GM18499 (cell line): ENCODE data around the gene DIDO1.

Experiments
- ATAC-seq: cut with Tn5 transposase; IDR thresholded peaks from one replicate; pipeline ENCODE4 v1.9.1; 2021; ENCODE audit warnings: moderate number of reproducible peaks; ENCODE audit not compliant: insufficient read depth, unreplicated experiment

DIDO1 gene

DNA sequence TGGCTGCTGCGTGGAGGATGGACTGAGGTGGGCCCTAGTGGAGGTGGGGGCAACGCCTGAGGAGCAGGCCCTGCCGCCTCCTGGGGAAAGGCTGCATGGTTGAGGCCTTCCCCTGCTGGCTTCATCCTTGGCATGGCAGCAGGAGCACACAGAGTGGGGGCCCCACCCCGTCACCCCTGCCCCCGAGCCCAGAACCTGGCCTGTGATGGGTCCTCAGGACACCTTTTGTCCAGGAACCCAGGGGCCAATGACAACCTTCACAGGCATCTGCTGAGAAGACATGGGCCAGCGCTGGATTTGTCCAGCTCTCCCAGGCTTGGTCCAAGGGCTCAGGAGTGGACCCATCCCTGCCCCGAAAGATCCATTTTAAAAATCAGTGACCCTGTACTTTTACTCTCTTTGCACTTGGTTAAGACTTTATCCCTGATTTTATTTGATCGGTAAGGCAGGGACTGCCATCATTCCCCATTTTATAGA lies 25.6 kb upstream of the DIDO1 start:
- ATAC-seq = no peak

DNA sequence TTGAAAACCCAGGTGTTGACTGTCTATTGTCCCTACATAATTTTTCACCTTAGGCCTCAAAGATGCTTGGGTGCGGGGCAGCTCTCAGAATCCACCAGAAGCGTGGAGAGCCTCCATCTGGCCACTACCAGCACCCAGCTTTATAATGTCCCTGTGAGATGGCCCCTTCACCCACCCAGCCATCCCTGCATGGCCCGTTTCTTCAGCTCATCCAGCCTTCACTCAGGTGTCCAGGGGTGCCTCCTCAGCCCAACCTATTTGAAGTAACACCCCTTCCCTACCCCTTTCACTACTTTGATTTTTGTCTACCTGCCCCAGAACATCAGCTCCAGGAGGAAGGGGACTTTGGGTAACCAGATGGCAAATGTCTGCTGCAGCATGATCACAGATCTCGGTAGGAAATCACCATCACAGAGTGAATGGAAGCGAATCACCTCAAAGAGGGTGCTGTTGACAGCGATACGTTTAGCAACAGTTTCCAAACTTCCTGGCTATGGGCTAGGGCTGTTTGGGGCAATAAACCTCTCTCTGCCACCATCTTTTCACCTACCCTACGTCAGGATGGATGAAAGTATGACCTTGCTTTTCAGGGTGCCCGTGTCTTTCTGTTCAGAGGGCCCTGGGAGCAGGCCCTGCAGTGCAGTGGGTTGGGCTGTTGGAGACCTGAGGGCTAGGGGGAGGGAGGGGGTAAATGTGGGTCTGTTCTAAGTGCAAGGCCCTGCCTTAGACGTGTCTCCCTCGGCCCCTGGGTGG lies 25.0 kb upstream of the DIDO1 start:
- no peak for ATAC-seq

DNA sequence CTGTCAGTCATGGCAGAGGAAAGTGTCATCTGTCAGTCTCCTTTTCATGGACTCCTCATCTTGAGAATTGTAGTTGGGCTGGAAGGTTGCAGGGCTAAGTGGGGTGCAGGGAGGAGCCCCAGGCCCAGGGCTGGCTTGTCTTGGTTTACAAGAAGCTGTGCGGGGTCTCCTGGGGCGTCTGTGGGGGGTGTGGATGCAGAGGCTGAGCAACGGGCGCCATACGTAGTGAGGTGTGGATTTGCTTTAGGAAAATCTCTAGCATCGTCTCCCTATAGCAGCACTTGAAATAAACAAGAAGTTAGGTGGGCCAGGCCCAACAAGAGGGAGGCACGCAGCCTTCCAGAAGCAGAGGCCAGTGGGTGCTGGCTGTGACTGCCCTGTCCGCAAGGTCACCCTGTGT lies 24.4 kb upstream of the DIDO1 start:
- no peak for ATAC-seq

DNA sequence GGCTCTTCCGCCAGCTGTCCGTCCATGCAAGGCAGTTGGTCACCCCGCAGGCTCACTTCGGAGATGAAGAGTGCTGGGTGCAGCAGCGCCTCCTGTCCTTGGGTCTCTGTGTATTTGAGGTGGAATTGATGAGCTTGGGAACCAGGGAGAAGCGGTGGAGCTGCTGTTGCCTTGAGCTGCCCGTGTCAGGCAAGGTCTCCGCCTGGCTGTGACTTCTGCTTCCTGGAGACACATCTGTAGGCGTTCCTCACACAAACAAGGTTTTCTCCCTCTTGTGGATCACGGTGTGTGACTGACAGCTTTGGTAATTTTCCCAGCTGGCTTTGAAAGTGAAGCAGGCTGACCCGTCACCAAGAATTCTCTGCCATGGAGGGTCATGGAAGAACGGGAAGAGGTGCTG lies 23.7 kb upstream of the DIDO1 start:
- no peak for ATAC-seq

DNA sequence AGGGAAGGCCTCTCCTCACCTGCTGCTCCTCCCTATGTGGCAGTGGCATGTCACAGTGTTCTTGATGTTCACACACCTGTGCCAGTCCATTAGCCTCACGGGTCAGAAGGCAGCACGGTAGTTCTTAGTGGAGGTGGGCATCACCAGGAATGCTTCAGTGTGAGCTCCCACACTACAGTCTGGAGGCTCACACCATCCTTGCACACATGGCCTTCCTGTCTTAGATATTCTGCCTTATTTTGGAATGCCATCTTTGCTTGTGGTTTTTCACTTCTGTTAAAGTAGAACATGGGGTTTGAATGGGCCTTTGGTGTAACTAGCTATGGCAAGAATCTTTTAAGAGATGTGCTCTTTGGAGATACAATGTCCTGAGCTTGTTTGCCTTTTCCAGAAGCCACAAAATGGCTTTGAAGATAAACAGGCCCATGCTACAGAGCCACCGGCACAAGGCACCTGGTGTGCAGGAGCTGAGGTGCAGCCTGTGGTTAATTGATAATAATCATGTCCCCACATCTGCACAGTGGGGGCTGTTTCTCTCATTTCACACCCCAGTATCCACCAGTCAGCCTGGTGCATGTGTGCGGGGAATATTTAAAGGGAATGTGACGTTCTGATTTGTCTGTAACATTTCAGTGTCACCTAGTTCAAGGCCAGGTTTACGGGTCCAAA lies 23.0 kb upstream of the DIDO1 start:
- no peak for ATAC-seq

DNA sequence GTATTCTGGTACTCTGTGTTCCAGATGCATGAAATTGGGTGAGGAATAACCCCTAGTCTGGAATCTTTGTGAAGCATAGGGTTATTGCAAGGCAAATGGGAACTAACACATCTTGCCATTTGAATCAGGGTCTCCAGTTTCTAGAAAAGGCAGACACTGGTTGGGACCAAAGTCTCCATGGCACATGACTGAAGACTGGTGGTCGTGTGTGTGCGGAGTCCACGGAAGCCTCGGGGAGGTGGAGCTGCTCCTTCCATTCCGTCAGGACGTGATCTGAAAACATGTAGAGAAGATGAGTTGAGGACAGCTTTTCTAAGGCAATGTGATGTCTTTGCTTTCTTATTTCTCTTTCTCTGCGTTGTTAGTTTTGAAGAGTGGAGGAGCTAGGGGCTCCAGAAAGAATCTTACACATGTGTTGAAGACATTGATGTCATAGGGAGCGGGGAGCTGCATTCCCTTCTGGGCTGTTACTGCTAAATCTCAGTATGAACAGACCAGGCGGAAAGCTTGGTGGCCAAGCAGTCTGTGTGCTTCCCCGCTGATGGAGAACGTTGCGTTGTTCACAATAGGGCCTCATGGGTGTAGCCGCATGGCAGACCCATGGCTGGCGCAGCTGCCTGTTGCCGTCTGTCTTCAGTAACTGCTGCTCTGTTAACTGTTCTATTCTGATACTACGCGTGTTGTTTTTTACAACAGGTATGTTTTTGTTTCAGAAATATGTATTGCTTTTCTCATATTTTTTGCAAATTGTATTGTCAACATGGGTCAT lies 21.4 kb upstream of the DIDO1 start:
- no peak for ATAC-seq

DNA sequence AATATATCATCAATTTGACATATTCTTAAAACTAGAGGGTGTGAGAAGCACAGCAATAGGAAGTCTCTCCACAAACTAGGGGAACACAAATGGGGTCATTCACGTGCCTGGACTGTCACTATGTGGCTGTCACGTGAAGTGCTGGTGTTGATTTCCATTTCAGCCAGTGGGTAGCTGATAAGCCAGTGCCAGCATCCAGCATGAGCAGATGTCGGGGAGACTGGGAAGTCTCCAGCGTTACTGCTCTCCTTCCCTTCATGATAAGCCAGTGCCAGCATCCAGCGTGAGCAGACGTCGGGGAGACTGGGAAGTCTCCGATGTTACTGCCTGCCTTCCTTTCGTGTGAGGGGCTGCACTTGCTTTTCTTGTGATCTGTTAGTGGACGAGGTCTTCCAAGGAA lies 20.6 kb upstream of the DIDO1 start:
- no peak for ATAC-seq

DNA sequence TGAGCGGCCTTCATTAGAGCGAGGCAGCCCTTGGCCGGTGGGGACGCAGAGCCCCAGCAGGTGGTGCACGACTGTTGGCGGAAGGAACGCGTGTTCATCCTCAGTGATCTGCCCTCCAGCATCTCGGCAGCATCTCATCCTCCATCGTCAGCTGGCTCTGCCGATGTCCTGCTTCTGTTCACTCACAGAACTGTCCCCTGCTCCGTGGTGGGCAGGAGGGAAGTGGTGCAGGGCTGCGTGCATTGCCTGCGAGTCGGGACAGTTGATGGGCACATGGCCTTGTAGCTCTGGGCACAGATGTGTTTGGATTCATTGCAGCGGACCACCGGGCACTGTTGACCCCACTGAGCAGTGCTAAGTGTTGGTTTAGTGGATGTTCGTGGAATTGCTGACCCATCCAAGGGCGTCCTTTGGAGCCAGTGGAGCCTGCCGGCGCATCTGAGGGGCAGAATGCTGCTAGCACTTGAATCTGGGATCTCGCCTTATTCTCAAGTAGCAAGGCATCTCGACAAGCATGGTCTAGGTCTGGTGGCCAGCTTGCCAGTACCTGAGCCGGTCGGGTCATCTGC lies 19.6 kb upstream of the DIDO1 start:
- no peak for ATAC-seq

DNA sequence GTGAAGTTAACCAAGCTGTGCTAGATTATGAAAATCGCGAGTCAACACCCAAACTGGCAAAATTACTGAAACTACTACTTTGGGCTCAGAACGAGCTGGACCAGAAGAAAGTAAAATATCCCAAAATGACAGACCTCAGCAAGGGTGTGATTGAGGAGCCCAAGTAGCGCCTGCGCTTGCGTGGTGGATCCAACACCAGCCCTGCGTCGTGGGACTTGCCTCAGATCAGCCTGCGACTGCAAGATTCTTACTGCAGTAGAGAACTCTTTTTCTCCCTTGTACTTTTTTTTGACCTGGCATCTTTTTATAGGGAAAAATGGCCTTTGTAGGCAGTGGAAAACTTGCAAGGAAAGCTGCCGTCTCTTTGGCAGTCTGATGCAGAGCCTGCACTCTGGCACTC lies 18.4 kb upstream of the DIDO1 start:
- no peak for ATAC-seq

DNA sequence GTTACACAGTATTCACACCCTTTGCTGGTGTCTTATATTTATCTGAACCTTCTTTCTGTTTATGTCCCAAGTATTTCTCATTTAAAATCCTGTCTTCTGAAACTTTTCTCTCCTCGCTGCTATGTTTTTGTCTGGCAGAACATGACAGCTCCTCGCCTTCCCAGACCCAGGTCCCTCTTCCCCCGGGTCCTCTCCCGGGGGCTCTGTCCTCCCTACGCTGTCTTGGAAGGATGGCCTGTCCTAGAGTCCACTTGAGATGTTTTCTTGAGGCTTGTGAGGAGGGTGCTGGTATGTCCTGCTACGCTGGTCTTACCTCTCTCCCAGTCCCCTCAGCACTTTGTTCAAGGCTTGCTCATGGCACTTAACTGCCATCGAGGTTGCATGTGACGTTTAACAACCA lies 17.9 kb upstream of the DIDO1 start:
- ATAC-seq = no peak

DNA sequence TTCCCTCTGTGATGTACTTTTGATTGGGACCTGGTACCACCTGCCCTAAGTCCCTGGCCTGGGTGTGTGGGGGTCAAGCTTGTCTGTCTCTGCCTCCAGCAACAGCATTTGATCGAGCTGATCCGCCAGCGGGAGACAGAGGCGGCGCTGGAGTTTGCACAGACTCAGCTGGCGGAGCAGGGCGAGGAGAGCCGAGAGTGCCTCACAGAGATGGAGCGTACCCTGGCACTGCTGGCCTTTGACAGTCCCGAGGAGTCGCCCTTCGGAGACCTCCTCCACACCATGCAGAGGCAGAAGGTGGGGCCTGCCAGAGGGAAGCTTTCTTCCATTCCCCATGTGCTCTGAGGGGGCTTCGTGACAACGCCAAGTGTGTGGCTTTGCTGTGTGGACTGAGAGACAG lies 17.1 kb upstream of the DIDO1 start:
- ATAC-seq = no peak

DNA sequence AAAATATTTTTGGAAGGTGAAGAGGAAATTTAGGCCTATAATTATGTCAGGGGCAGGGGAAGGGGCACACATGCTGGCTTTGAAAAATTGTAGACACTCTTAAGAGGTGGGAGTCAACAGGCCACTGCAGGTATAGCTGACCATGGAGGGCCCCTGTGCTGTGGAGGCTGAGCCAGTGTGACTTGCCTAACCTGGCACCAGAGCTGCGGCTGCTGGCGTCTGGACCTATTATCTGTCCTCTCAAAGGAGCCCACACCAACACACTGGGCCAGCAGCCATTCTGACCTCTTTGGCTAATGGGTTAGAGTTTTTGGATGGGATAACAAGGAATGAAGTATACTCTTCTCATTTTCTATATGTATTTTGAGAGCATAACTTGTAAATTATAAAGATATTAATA lies 16.2 kb upstream of the DIDO1 start:
- ATAC-seq = no peak

DNA sequence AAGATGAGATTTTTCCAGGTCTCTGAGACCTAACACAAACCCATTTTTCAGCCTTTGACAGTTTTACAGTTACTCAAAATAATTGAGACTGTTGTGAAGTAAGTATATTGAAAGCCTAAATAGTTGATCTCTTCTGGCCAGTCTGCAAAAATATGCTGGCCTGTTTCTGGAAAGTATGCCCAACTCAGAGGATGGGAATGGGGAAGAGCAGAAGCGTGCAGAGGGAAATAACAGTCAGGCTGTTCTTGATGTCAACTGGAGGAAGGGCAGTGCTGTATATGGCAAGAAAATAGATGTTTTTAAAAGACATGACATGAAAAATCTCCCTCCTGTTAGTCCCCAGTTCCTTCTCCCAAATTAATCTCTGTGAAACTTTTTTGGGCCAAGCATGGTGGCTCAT lies 15.5 kb upstream of the DIDO1 start:
- no peak for ATAC-seq

DNA sequence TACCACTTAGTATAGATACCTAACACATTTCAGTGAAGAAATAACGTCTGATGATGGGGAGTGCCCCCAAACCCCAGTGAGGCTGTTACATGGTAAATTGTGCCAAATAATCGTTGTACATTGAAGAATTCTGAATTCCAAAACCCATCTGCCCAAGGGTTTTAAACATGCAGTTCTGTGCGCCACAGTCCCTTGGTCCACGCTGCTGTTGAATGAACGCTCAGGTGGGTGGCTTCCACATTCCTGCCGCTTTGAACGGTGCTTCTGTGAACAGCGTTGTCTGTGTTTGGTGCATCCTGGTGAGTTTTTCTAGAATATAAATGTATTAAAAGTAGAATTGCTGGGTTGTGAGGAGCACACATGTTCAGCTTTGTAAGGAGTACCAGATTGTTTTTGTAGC lies 14.6 kb upstream of the DIDO1 start:
- ATAC-seq = no peak

DNA sequence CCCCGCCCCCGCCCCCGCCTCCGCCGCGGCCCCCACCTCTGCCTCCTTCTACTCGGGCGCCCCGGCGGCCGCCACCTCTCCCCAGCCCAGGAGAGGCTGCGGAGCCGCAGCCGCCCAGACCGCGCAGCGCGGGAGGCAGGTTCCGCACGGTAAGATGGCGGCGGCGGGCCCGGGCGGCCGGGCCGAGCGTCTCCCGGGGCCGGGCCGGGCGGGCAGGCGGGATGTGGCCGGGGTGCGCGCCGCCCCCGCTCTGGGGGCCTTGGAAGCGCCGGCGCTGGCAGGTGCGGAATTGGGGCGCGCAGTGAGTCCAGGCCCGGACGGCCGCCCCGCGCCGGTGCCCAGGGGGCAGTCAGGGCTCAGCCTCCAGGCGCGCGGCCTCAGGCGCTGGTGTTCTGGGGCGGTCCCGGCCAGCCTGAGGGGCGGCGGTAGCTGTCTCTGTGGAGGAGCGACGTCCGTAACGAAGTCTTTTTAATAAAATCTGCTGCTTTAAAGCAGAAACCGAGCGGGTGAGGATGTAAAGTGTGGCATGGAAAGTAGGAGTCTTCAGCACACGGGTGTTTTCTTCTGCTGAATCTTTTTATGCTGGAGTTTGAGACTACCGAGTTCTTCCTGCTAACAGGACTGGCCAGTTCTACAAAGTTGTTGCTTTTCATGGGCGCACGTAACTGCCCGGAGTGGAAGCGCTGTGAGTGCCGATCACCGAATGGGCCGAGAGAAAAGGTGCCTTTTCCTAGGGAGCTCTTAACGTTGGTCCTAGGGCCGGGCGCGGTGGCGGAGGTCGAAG lies 12.0 kb upstream of the DIDO1 start, which contains the start of gene GID8:
Gene GID8, plus strand, starts transcription at position 43 of the 784 bp plus-strand sequence. CDS start 3,356 bp downstream, outside the sequence.
- ATAC-seq = peak; percentile 10

DNA sequence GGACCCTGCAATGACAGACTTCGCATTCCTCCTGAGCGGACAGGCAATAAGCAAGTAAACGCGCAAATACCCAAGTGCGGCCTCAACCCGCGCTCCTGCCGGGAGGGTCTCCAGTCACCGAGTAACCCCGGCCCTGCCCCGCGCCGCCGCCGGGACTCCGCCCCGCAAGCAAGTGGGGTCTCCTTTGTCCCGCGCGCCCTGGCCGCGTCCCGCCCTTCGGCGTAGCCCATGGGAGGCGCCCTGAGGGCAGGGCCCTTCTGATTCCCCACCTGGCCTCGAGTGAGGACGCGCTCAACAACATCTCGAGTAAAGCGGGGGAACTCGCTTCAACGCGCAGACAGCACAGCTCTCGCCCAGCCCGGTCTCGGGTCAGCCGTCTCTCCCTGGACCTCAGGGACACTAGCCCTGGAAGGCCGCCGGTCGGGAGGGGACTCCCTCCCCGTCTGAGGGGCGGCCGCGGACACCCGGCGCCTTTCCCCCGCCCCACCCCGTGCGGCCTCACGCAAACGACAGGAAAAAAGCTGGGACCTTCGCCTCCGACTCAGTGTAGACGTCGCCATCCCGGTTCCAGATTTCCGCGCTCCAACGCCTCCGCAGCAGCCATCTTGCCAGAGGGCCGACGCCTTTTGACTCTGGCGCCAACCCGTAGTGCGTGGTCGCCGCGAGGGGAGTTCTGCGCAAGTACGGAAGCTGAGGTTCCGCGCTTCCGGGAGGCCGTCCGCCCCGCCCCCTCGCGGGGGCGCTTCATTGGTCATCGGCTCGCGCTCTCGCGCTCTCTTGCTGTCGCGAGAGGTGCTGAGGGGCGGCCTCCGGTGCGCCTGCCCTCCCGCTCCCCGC lies 11.2 kb upstream of the DIDO1 start:
- ATAC-seq = peak; percentile 61

DNA sequence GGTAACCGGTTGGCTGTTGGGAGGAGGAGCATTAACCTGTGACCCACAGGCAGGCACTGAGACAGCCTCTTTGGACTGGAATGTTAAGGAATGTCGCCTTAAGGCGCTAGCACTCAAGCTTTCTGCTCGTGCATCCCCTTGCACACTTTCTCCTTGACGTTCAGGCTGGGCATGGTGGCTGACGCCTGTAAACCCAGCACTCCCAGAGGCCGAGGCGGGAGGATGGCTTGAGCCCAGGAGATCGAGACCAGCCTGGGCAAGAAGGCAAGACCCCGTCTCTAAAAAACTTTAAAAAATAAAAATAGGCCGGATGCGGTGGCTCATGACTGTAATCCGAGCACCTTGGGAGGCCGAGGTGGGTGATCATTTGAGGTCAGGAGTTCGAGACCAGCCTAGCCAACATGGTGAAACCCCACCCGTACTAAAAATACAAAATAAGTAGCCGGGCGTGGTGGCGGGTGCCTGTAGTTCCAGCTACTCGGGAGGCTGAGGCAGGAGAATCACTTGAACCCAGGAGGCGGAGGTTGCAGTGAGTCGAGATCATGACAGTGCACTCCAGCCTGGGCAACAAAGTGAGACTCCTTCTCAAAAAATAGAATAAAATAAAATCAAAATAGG lies 9.8 kb upstream of the DIDO1 start:
- ATAC-seq = no peak

DNA sequence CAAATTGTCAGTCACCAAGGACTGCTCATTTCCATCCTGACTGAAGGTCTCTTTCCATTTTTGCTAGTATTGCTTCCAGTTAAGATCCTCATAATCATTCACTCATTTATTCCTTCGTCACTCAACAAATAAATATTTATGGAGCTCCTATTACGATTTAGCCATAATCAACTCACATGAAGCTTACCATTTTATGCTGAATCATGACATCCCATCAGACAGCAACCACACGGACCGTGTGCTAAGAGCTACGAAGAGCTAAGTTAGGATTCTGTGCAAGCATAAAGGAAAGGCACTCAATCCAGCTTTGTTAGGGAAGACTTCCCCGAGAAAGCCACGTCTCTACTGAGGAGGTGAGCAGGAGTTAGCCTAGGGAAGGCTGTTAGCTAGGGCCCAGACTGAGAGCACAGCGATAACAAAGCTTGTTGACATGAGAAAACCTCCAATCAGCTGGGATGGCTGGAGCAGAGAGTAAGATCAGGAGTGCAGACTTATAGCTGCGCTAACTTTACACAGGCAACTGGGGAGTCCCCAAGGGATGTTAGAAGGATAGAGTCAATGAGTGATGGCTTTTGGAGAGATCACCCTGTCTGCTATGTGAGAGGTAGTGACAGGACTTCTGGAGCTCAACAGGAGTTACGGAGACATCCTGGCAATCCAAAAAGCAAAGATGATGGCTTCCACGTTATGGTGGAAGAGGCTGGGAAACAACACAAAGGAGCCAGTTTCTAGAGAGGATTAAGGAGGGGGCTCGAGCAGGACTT lies 9.1 kb upstream of the DIDO1 start:
- no peak for ATAC-seq
